Measurements from ENCODE around the gene FOXE3.
"Not testable (repeated sequence)": the region's sequence is repeated elsewhere in the genome, so short reads cannot be mapped to it uniquely, and the experiment has no call there.

The FOXE3 gene

GRCh38 chr1:47450606-47451005 is 34.5 kb downstream of the FOXE3 start:
- no peak for DNase-seq

DNA sequence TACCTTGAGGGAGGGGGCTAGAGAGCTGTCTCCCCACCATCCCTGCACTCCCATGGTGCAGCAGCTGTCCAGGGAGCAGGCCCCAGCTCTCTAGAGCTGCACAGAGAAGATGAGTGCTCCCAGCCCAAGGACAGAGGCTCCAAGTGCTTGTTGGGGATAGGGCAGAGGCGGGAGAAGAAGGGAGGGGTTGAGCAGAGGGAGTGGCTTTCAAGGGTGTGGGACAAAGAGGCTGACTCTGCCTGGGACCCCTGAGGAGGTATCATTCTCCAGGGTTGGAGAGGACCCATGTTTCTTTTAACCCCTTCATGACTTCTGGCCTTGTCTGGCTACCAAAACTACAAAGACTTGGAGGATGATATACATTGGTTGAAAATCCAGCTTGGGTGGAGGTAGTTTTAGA is 36.3 kb downstream of the FOXE3 start:
- DNase-seq, result no peak

DNA sequence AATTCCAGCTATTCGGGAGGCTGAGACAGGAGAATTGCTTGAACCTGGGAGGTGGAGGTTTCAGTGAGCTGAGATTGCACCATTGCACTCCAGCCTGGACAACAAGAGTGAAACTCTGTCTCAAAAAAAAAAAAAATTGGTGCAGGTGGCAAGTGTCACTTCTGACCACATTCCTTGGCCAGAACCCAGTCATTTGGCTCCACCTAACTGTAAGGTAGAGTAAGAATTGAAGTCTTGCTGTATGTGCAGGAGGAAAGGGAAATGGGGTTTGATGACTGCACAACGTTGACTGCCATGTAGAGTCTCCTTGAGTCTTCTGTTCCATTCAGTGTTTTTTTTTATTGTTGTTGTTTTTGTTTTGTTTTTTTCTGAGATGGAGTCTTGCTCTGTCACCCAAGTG is 37.8 kb downstream of the FOXE3 start:
- DNase-seq, result not testable (repeated sequence)

DNA sequence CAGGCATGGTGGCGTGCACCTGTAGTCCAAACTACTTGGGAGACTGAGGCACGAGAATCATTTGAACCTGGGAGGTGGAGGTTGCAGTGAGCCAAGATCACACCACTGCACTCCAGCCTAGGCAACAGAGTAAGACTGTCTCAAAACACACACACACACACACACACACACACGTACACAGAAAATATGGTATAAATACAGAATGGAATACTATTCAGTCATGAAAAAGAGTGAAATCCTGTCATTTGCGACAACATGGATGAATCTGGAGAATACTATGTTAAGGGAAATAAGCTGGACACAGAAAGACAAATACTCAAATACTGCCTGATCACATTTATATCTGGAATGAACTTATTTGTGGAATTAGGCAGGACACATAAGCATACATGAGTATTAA is 40.2 kb downstream of the FOXE3 start:
- no peak for DNase-seq

DNA sequence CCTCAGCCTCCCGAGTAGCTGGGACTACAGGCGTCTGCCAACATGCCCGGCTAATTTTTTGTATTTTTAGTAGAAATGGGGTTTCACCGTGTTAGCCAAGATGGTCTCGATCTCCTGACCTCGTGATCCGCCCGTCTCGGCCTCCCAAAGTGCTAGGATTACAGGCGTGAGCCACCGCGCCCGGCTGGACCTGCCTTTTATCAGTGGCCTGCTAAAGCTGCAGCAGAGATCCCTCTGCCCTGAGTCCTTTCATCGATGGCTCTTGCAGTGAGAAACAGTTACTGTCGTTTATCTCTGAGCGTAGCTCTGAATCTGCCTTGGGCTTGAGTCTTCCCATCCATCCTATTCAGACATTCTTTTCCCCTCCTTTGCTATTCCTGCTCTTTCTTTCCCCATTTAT is 41.5 kb downstream of the FOXE3 start:
- DNase-seq, result not testable (repeated sequence)

- DNase-seq, result no peak
Observed at GRCh38 chr1:47459253-47459788, 43.2 kb downstream of the FOXE3 start.

DNA sequence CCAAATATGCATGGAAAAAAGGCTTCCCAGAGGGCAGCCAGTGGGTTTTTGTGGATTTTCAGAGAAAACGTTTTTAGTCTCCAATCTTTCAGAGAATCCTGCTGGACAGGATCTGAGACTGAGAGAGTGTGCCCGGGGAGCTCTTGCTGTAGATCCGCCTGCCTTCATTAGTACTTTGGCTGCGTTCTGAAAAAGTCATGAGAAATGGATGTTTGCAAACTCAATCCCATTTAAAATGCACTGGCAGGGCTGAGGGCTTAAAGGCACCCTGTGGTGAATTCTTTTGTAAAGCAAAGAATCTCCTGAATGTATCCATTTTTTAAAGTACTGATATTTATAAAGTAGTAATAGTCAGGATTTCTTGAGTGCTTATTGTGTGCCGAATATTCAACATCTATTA is 44.0 kb downstream of the FOXE3 start:
- DNase-seq, result no peak

- DNase-seq, result no peak
Observed at GRCh38 chr1:47460456-47460855, 44.4 kb downstream of the FOXE3 start.

- DNase-seq, result no peak
Observed at GRCh38 chr1:47465605-47466004, 49.5 kb downstream of the FOXE3 start.
